ENCODE results near the gene RBKS.

RBKS gene

DNA sequence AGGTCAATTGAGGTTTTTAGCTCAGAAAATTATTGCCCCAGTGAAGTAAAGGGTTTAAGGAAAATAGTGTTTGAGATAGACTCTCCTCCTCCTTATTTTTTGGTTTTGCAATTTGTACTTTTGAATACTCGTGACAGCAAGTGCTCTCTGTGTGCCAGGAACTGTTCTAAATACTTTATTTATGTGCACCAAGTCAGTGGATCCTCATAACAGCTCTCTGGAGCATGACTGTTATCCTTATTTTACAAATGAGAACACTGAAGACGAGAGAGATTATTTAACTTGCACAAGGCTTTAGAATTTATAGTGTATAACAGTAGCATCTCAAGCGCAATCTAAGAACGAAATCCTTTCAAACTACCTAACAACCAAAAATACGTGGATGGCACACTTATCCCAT lies 25.0 kb upstream of the RBKS start:
- no peaks in the 10 kb centered on the region for H3K9me3 ChIP-seq (ENCODE audit: control insufficient read depth, insufficient read depth, low read depth, low read length)
- peaks cover 14% of the 10 kb centered on the region; the same call in 1 of the 2 replicates for H3K4me1 ChIP-seq (ENCODE audit: control insufficient read depth, insufficient read depth, low read length)
- no peak overlapping the region for H3K27ac ChIP-seq (ENCODE audit: extremely low read depth, low read depth, low read length)
- H3K36me3 ChIP-seq (ENCODE audit: control insufficient read depth in 2 of 2, insufficient read depth in 1 of 2, low read length in 2 of 2) = no peaks in the 10 kb centered on the region; a peak in 1 of 3 replicates
- TF ChIP-seq ZFP37 (tag by site-specific recombination; IDR thresholded peaks at IDR 0.05) (no peak), MEIS1 (CRISPR knock-in tag; IDR thresholded peaks at IDR 0.05; ENCODE audit: borderline replicate concordance) (no peak), ZNF76 (tag by site-specific recombination; IDR thresholded peaks at IDR 0.05; ENCODE audit: borderline replicate concordance, low read depth) (no peak), ZNF777 (tag by site-specific recombination; IDR thresholded peaks at IDR 0.05; ENCODE audit: borderline replicate concordance) (no peak), BCL11A (tag by site-specific recombination; IDR thresholded peaks at IDR 0.05; ENCODE audit: low read depth) (no peak), ZNF394 (tag by site-specific recombination; IDR thresholded peaks at IDR 0.05; ENCODE audit: borderline replicate concordance) (no peak), ZNF843 (tag by site-specific recombination; IDR thresholded peaks at IDR 0.05) (no peak), ZNF404 (tag by site-specific recombination; IDR thresholded peaks at IDR 0.05) (no peak)
- TF ChIP-seq, protein P1, sequence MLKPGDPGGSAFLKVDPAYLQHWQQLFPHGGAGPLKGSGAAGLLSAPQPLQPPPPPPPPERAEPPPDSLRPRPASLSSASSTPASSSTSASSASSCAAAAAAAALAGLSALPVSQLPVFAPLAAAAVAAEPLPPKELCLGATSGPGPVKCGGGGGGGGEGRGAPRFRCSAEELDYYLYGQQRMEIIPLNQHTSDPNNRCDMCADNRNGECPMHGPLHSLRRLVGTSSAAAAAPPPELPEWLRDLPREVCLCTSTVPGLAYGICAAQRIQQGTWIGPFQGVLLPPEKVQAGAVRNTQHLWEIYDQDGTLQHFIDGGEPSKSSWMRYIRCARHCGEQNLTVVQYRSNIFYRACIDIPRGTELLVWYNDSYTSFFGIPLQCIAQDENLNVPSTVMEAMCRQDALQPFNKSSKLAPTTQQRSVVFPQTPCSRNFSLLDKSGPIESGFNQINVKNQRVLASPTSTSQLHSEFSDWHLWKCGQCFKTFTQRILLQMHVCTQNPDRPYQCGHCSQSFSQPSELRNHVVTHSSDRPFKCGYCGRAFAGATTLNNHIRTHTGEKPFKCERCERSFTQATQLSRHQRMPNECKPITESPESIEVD (tag by site-specific recombination; IDR thresholded peaks at IDR 0.05) = no peak
- TF ChIP-seq, protein P2, sequence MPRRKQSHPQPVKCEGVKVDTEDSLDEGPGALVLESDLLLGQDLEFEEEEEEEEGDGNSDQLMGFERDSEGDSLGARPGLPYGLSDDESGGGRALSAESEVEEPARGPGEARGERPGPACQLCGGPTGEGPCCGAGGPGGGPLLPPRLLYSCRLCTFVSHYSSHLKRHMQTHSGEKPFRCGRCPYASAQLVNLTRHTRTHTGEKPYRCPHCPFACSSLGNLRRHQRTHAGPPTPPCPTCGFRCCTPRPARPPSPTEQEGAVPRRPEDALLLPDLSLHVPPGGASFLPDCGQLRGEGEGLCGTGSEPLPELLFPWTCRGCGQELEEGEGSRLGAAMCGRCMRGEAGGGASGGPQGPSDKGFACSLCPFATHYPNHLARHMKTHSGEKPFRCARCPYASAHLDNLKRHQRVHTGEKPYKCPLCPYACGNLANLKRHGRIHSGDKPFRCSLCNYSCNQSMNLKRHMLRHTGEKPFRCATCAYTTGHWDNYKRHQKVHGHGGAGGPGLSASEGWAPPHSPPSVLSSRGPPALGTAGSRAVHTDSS (tag by site-specific recombination; IDR thresholded peaks at IDR 0.05) = no peak
- TF ChIP-seq, protein P3, sequence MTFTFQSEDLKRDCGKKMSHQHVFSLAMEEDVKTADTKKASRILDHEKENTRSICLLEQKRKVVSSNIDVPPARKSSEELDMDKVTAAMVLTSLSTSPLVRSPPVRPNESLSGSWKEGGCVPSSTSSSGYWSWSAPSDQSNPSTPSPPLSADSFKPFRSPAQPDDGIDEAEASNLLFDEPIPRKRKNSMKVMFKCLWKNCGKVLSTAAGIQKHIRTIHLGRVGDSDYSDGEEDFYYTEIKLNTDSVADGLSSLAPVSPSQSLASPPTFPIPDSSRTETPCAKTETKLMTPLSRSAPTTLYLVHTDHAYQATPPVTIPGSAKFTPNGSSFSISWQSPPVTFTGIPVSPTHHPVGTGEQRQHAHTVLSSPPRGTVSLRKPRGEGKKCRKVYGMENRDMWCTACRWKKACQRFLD (tag by site-specific recombination; IDR thresholded peaks at IDR 0.05) = no peak
- TF ChIP-seq, protein P4, sequence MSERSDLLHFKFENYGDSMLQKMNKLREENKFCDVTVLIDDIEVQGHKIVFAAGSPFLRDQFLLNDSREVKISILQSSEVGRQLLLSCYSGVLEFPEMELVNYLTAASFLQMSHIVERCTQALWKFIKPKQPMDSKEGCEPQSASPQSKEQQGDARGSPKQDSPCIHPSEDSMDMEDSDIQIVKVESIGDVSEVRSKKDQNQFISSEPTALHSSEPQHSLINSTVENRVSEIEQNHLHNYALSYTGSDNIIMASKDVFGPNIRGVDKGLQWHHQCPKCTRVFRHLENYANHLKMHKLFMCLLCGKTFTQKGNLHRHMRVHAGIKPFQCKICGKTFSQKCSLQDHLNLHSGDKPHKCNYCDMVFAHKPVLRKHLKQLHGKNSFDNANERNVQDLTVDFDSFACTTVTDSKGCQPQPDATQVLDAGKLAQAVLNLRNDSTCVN (tag by site-specific recombination; optimal IDR thresholded peaks at IDR 0.05) = no peak
- TF ChIP-seq, protein P5, sequence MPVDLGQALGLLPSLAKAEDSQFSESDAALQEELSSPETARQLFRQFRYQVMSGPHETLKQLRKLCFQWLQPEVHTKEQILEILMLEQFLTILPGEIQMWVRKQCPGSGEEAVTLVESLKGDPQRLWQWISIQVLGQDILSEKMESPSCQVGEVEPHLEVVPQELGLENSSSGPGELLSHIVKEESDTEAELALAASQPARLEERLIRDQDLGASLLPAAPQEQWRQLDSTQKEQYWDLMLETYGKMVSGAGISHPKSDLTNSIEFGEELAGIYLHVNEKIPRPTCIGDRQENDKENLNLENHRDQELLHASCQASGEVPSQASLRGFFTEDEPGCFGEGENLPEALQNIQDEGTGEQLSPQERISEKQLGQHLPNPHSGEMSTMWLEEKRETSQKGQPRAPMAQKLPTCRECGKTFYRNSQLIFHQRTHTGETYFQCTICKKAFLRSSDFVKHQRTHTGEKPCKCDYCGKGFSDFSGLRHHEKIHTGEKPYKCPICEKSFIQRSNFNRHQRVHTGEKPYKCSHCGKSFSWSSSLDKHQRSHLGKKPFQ (tag by site-specific recombination; IDR thresholded peaks at IDR 0.05) = no peak
- TF ChIP-seq, protein P6, sequence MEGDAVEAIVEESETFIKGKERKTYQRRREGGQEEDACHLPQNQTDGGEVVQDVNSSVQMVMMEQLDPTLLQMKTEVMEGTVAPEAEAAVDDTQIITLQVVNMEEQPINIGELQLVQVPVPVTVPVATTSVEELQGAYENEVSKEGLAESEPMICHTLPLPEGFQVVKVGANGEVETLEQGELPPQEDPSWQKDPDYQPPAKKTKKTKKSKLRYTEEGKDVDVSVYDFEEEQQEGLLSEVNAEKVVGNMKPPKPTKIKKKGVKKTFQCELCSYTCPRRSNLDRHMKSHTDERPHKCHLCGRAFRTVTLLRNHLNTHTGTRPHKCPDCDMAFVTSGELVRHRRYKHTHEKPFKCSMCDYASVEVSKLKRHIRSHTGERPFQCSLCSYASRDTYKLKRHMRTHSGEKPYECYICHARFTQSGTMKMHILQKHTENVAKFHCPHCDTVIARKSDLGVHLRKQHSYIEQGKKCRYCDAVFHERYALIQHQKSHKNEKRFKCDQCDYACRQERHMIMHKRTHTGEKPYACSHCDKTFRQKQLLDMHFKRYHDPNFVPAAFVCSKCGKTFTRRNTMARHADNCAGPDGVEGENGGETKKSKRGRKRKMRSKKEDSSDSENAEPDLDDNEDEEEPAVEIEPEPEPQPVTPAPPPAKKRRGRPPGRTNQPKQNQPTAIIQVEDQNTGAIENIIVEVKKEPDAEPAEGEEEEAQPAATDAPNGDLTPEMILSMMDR (tag by site-specific recombination; IDR thresholded peaks at IDR 0.05) = no peak
- ChIA-PET CTCF (no interaction called here), POLR2A (no interaction called here)
- no peak overlapping the region for H3K4me3 ChIP-seq (ENCODE audit: low read depth, low read length)

DNA sequence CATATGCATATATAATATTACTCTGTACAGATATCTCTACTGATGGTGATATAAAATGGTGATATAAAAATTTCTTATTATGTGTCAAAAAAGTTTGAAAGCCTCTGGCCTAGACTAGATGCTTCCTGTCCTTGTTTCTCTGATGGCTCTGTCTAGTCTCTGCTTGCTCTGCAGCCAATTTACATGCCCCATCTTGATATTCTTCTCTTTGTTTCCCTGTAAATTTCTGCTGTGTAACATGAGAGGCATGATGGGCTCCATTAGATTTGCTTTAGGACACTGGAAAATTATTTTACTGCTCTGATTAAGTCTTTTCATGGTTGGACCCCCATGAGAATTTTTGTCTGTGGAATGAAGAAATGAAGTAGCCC lies 24.6 kb upstream of the RBKS start:
- ChIA-PET POLR2A (no interaction called here), CTCF (no interaction called here)
- TF ChIP-seq, protein P1 (tag by site-specific recombination; IDR thresholded peaks at IDR 0.05) = peak; percentile 29; the same call in 1 of the 2 replicates
- TF ChIP-seq ZNF24 (tag by site-specific recombination; IDR thresholded peaks at IDR 0.05) = 0 out of 2 replicates have a peak, but pooled peaks have one; percentile 32
- no peak for TF ChIP-seq ZNF76 (tag by site-specific recombination; IDR thresholded peaks at IDR 0.05; ENCODE audit: borderline replicate concordance, low read depth)
- TF ChIP-seq ZNF16 (tag by site-specific recombination; IDR thresholded peaks at IDR 0.05; ENCODE audit: low read depth) = no peak

More for the DNA sequence above, 24.6 kb upstream of the RBKS start:
- Histone ChIP-seq H3K9me3 (ENCODE audit: control insufficient read depth, insufficient read depth, low read depth, low read length) (no peaks in the 10 kb centered on the region), H3K4me3 (ENCODE audit: low read depth, low read length) (no peak overlapping the region), H3K36me3 (ENCODE audit: control insufficient read depth in 2 of 2, insufficient read depth in 1 of 2, low read length in 2 of 2) (no peaks in the 10 kb centered on the region; a peak in 1 of 3 replicates), H3K27ac (ENCODE audit: extremely low read depth, low read depth, low read length) (no peak overlapping the region), H3K4me1 (ENCODE audit: control insufficient read depth, insufficient read depth, low read length) (peaks cover 14% of the 10 kb centered on the region; the same call in 1 of the 2 replicates)

Measured in HEK293 (cell line).